ENCODE measurements around the gene USP1.

The USP1 gene

DNA sequence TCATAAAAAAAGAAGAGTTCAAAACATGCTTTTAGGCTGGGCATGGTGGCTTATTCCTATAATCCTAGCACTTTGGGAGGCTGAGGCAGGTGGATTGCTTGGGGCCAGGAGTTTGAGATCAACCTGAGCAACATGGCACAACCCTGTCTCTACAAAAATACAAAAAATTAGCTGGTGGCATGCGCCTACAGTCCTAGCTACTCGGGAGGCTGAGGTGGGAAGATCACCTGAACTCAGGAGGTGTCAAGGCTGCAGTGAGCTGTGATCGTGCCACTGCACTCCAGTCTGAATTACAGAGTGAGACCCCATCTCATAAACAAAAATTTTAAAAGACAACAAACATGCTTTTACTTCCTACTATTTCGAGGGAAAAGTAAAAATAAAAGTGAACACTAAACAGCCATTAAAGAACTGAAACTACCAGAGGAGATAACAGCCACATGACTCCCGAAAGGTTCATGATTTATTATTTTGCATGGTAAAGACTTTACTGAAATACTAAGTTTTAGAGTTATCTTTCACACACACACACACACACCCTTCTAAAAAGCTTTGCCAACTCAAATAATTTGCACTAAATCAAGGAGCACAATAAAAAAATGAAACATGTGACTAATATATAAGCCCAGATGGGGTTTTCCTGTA, 48.1 kb downstream of the USP1 start:
- Histone ChIP-seq H3K36me3 (ENCODE audit: low read length) (no peaks in the 10 kb centered on the region), H3K4me2 (ENCODE audit: low read depth, low read length, poor library complexity, severe bottlenecking) (no peak overlapping the region), H4K20me1 (ENCODE audit: low read depth, low read length) (no peaks in the 10 kb centered on the region), H3K27ac (ENCODE audit: low read depth, low read length) (no peak overlapping the region), H3K9me3 (ENCODE audit: insufficient read depth, low read length) (no peaks in the 10 kb centered on the region), H3K9me2 (replicated peaks; ENCODE audit: insufficient read depth, low read length) (no peaks in the 10 kb centered on the region), H3K9ac (ENCODE audit: low read length) (no peak overlapping the region), H3K27me3 (ENCODE audit: low read length) (no peaks in the 10 kb centered on the region), H2AFZ (ENCODE audit: low read depth, low read length, severe bottlenecking) (no peak overlapping the region), H3K4me3 (ENCODE audit: insufficient read depth, low read length, poor library complexity, severe bottlenecking) (no peak overlapping the region), H3K79me2 (ENCODE audit: insufficient read depth, low read length) (no peaks in the 10 kb centered on the region), H3F3A (ENCODE audit: insufficient read depth) (no peaks in the 10 kb centered on the region)
- TF ChIP-seq EZH2phosphoT487 (conservative IDR thresholded peaks at IDR 0.05; ENCODE audit: low read length), result no peak

DNA sequence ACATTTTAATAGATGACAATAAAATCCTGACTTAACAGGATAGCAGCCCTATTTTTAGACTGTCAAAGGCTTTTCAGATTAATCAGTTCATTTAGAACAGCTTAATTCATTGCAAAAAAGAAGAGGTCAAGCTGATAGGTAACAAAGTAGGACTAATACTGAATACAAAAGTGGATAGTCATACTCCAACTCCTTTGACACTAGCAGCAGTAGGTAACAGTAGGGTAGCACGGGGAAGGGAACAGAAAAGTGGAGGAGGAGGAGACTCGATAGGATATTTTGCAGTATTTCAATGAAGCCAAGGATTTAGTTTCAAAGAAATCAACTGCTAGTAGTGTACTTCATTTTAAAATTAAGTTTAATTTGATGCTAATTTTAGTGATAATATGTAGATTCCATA, 51.1 kb downstream of the USP1 start:
- H4K20me1 ChIP-seq (ENCODE audit: low read depth, low read length), result no peaks in the 10 kb centered on the region
- no peak overlapping the region for H3K27ac ChIP-seq (ENCODE audit: low read depth, low read length)
- no peaks in the 10 kb centered on the region for H3K9me2 ChIP-seq (replicated peaks; ENCODE audit: insufficient read depth, low read length)
- no peak overlapping the region for H3K4me3 ChIP-seq (ENCODE audit: insufficient read depth, low read length, poor library complexity, severe bottlenecking)
- H3K27me3 ChIP-seq (ENCODE audit: low read length), result no peaks in the 10 kb centered on the region
- H3K4me2 ChIP-seq (ENCODE audit: low read depth, low read length, poor library complexity, severe bottlenecking), result no peak overlapping the region
- H2AFZ ChIP-seq (ENCODE audit: low read depth, low read length, severe bottlenecking), result no peak overlapping the region
- no peaks in the 10 kb centered on the region for H3K79me2 ChIP-seq (ENCODE audit: insufficient read depth, low read length)
- no peak overlapping the region for H3K9ac ChIP-seq (ENCODE audit: low read length)
- H3F3A ChIP-seq (ENCODE audit: insufficient read depth), result no peaks in the 10 kb centered on the region
- H3K36me3 ChIP-seq (ENCODE audit: low read length), result no peaks in the 10 kb centered on the region
- no peak for TF ChIP-seq EZH2phosphoT487 (conservative IDR thresholded peaks at IDR 0.05; ENCODE audit: low read length)
- TF ChIP-seq, protein P1, sequence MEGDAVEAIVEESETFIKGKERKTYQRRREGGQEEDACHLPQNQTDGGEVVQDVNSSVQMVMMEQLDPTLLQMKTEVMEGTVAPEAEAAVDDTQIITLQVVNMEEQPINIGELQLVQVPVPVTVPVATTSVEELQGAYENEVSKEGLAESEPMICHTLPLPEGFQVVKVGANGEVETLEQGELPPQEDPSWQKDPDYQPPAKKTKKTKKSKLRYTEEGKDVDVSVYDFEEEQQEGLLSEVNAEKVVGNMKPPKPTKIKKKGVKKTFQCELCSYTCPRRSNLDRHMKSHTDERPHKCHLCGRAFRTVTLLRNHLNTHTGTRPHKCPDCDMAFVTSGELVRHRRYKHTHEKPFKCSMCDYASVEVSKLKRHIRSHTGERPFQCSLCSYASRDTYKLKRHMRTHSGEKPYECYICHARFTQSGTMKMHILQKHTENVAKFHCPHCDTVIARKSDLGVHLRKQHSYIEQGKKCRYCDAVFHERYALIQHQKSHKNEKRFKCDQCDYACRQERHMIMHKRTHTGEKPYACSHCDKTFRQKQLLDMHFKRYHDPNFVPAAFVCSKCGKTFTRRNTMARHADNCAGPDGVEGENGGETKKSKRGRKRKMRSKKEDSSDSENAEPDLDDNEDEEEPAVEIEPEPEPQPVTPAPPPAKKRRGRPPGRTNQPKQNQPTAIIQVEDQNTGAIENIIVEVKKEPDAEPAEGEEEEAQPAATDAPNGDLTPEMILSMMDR (IDR thresholded peaks at IDR 0.05; ENCODE audit: insufficient read depth, low read length, poor library complexity, severe bottlenecking), result no peak
- H3K9me3 ChIP-seq (ENCODE audit: insufficient read depth, low read length), result no peaks in the 10 kb centered on the region

DNA sequence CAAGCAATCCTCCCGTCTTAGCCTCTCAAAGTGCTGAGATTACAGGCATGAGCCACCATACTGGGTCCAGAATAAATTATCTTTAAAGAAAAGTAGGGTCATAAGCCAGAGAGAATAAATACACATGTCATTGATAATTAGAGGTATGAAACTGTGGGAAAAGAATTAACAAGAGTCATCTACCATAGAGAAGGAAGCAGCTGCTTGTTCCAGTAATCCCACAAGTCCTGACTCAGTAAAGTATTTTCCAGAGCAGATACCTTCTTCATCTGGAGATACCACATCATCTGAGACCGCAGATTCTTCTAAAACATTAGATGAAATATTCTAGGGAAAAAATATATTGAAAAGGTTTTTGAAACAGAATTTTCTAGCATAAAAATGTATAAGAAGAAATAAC, 55.7 kb downstream of the USP1 start:
- Histone ChIP-seq H3K9ac (ENCODE audit: low read length) (no peak overlapping the region), H3K4me2 (ENCODE audit: low read depth, low read length, poor library complexity, severe bottlenecking) (no peak overlapping the region), H3K27ac (ENCODE audit: low read depth, low read length) (no peak overlapping the region), H3K9me2 (replicated peaks; ENCODE audit: insufficient read depth, low read length) (no peaks in the 10 kb centered on the region), H3K79me2 (ENCODE audit: insufficient read depth, low read length) (no peaks in the 10 kb centered on the region), H4K20me1 (ENCODE audit: low read depth, low read length) (no peaks in the 10 kb centered on the region), H2AFZ (ENCODE audit: low read depth, low read length, severe bottlenecking) (no peak overlapping the region), H3K36me3 (ENCODE audit: low read length) (no peaks in the 10 kb centered on the region), H3K9me3 (ENCODE audit: insufficient read depth, low read length) (no peaks in the 10 kb centered on the region), H3K4me3 (ENCODE audit: insufficient read depth, low read length, poor library complexity, severe bottlenecking) (no peak overlapping the region), H3K27me3 (ENCODE audit: low read length) (no peaks in the 10 kb centered on the region), H3F3A (ENCODE audit: insufficient read depth) (no peaks in the 10 kb centered on the region)
- TF ChIP-seq, protein P1 (IDR thresholded peaks at IDR 0.05; ENCODE audit: insufficient read depth, low read length, poor library complexity, severe bottlenecking), result no peak
- no peak for TF ChIP-seq EZH2phosphoT487 (conservative IDR thresholded peaks at IDR 0.05; ENCODE audit: low read length)

DNA sequence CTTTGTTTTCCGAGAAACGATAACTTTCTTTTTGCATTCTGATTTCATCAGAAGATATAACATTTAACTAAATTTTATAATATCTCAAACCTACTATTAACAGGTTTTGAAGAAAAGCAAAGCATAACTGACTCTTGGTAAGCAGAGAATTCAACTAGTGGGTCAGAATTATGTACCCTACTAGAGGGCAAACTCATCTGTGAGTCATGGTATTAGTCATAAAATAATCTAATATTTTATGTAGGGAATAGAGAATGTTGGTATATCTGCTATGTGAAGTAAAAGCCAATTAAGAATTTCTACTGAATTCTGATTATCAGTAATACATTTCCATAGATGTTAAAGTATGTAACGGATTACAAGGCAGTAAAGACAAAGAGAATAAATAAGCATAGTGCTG, 56.8 kb downstream of the USP1 start:
- Histone ChIP-seq H3K9ac (ENCODE audit: low read length) (no peak overlapping the region), H4K20me1 (ENCODE audit: low read depth, low read length) (no peaks in the 10 kb centered on the region), H3K27ac (ENCODE audit: low read depth, low read length) (no peak overlapping the region), H3F3A (ENCODE audit: insufficient read depth) (no peaks in the 10 kb centered on the region), H3K4me3 (ENCODE audit: insufficient read depth, low read length, poor library complexity, severe bottlenecking) (no peak overlapping the region), H2AFZ (ENCODE audit: low read depth, low read length, severe bottlenecking) (no peak overlapping the region), H3K4me2 (ENCODE audit: low read depth, low read length, poor library complexity, severe bottlenecking) (no peak overlapping the region), H3K9me2 (replicated peaks; ENCODE audit: insufficient read depth, low read length) (no peaks in the 10 kb centered on the region), H3K36me3 (ENCODE audit: low read length) (no peaks in the 10 kb centered on the region), H3K79me2 (ENCODE audit: insufficient read depth, low read length) (no peaks in the 10 kb centered on the region), H3K27me3 (ENCODE audit: low read length) (no peaks in the 10 kb centered on the region), H3K9me3 (ENCODE audit: insufficient read depth, low read length) (no peaks in the 10 kb centered on the region)
- TF ChIP-seq, protein P1 (IDR thresholded peaks at IDR 0.05; ENCODE audit: insufficient read depth, low read length, poor library complexity, severe bottlenecking), result no peak
- no peak for TF ChIP-seq EZH2phosphoT487 (conservative IDR thresholded peaks at IDR 0.05; ENCODE audit: low read length)
